Smooth muscle cell of the brain vasculature (primary cell): ENCODE measurements around the gene SESN1.
A peak's percentile ranks its signal among the peaks of the same experiment; 100 is the strongest.
"Not testable (repeated sequence)": the region's sequence is repeated elsewhere in the genome, so short reads cannot be mapped to it uniquely, and the experiment has no call there.

Experiments
- DNase-seq: peaks from one replicate; pipeline ENCODE4 v3.0.0-alpha.2; 2012; ENCODE audit warnings: low read depth, low spot score

The SESN1 gene

DNA sequence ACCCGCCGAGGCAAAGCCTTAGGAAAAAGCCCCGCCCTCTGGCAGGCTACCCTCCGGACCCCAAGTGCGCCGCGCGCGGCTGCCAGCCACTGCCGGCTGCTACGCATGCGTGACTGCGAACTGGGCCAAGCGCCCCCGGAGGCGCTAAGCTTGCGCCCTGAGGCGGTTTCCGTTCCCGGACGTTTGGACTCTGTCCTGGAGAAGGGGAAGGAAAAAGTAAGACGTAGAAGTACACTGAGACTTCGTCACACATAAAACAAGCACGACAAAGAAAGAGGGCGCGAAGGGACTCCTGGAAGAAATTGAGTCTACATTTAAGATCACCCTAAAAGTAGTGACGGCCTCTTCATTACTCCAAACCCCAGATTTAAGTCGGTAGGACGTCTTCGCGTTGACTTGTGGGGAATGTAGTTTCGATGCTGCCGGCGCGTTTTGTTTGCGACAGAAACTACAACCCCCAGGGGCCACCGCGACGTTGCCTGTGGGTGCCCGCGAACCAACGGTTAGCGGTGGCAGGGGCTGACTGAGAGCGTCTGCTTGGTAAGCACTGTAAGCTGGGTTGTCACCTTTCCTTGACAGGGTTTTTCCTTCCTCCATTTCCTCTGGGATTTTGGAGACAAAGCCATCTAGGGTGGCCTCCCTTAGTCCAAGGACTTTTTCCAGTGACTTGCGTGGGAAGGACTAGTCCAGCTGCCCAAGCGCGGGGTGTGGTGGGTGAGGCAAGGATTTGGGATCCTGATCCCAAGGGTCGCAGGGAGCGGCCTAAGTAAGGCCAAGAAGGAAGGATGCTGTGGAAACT lies 589 bp upstream of the SESN1 start, which contains the start of gene CEP57L1:
Gene CEP57L1, plus strand, starts transcription at position 472 of the 799 bp plus-strand sequence. CDS start 49,715 bp downstream, outside the sequence.
- peak; percentile 98 for DNase-seq

DNA sequence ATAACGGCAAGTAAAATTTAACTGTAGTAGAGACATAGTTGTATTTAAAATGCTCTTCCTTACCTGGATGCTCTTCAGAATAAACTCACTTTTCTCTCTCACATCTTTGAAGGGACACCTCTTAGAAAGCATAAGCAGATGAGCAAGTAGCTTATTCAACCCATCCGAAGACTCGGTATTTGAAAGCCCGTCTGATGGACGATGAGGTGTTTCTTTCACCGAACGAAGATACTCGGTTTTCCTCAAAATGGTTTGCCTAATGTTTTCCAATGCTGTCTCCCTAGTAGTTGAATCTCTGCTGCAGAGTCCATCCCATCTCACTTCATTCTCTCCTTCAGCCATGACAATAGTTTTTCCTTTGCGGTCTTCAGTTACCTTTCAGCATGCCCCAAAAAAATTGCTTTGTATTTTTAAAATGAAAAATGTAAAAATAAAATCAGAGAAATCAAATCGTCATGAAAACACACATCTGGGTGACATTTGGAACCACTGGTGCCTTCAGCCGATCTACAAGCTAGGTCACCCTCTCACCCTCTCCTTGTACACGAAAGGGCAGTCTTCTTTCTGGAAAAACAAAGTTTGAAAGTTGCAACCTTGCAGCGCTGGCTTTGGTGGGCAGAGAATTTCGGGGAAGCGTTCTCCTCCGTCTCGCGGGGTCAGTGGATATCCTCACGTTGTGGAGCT lies 772 bp downstream of the SESN1 start:
- DNase-seq, result no peak

DNA sequence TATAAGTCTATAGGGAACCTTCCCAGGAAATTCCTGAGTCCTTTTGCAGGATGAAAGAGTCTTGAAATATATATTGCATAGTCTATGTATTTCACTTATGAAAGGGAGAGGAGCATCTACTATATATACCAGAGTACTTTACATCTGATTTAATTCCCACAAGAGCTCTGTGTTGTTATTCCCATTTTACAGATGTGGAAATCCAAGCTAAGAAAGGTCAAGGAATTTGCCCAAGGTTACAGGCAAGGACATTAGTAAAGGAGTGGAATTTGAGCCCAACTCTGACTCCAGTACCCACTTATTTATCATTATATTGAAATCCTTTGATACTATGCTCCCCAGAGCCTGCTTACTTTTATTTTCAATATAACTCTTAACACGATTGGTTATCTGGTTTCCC lies 2.6 kb downstream of the SESN1 start:
- DNase-seq, result no peak

DNA sequence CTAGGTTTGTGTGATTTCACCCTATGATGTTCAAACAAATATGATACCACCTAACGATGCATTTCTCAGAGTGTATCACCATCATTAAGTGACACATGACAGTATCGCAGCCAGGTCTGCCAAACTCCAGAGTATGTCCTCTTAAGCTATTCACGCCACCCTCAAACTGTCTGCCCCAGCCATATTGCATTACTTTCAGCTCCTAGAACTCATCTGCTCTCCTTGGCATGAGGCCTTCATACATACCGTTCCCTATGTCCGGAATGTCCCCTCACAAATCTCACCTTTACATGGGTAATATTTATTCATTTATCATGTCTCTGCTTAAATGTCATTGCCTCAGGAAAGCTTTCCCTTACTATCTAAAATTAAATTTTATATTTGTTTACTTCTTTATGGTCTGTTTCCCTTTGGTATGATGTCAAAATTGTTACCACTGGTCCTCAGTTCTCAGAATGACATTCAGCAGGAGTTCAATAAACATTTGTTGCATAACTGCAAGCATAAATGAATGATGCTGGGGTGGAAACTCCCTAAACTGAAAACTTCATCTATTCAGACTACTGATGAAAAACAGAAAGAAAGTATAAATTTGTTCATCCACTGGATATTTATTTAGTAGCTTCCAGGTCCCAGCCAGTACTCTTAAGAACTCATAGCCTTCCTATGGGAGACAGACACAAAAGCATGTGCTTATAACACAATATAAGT lies 3.2 kb downstream of the SESN1 start:
- DNase-seq, result no peak

DNA sequence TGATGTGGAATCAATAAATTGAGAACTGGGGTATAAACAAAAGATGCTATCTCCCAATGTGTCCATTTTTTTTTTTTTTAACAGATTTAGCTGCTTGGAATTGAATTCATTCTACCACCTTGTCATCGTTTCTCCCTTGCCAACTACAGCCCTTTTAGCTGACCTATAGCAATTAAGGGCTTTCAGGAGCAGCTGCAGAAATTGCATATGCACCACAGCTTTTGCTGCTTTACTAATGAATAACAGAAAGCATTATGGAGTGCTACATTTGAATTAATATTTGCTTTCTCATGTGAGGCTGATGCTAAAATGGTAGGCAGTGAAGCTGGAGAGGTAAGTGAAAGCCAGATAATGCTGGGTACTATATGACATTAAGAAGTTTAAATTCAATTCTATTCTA lies 5.7 kb downstream of the SESN1 start:
- no peak for DNase-seq

DNA sequence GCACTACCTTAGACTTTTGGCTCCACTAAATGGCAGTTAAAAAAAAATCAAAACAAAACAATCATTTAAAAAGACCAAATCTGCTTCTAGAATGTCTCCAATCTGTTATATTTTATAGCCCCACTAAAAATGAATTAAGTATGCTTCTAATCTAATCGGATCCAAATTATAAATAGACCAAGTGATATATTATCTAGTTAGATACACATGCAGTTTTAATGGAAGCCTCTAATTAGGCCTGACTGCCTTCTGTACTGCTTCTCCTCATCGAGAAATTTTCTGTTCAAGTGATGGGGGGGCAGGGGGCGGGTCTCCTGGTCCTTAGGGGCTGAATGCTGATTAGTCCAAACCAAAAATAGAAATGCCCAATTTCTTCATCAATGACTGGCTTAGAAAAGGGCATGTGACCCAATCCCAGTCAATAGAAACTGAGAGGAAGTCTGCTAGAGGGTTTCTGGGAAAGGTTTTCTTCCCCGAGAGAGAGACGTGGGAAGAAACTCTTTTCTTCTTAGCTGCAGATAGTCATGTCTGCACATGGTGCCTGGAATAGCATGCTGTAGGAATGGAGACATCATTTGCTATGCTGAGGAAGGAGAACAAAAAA lies 6.9 kb downstream of the SESN1 start:
- DNase-seq, result no peak

DNA sequence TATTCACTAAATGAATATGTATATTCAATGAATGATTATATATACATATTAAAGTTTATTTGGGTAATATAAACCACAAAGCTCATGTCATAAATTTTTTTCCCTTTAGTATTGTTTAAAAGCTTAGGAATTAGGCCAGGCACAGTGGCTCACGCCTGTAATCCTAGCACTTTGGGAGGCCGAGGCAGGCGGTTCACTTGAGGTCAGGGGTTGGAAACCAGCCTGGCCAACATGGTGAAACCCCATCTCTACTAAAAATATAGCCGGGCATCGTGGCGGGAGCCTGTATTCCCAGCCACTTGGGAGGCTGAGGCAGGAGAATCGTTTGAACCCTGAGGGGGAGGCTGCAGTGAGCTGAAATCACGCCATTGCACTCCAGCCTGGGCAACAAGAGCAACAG lies 10.5 kb downstream of the SESN1 start:
- DNase-seq, result not testable (repeated sequence)

DNA sequence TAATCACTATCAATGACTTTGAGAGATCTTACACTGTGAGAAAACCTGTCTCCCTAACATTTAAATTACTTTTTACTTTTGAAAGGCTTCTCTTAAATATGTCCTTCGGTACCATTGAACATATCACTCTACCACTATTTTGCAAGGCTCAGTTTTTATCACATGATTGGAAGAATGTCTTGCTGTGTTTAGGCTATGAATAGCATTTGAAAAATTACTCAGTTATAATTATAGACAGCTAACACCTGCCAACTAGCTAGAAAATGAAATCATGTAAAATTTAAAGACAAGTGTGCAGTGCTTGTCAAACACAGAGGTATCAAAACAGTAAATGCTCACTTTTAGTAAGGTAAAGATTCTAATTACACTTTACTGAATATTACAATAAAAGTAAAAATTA lies 11.0 kb downstream of the SESN1 start:
- no peak for DNase-seq

DNA sequence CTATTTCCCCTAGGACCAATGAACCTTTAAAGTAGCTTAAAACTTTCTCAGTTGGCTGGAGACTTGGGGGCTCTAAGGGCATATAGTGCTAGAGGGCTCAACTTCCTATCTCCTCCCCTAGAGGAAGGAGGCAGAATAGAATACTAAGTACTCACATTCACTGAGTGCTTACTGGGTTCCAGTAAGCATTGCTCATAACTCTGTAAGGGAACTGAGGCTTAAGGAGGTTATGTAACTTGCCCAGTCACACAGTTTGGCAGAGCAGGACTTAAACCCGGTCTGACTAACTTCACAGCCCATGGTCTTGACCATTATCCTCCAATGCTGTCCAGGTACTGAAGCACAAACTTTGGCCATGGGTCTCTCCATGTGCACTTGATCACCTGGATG lies 12.5 kb downstream of the SESN1 start:
- no peak for DNase-seq

DNA sequence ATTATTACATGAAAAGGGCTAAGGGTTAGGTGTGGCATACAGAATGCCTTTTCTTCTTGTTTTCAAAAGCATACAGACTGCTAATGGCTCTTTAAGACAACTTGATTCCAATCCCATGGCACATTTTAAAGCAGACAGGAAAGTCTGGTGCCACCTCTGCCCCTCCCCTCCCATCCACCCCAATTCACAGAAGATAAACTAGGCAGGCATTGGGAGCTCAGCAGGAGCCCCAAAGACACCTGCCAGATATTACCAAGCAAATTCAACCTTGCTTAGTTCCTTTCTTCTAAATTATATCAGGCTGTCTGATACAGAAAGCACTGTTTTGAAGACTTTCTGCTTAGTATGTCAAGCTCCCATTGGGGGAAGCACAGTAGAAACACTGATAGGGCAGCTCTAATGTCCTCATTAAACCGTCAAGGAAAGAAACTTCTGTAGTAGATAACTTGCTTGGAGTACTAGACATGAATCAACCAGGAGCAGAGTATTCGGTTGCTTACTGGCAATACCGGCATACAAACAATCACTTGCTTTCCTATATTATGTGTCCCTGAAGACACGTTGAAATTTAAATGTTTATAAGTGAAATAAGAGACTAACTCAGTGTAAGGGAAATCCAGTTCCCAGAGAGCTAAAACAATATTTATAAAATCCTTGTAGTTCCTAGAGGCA lies 13.0 kb downstream of the SESN1 start:
- no peak for DNase-seq

DNA sequence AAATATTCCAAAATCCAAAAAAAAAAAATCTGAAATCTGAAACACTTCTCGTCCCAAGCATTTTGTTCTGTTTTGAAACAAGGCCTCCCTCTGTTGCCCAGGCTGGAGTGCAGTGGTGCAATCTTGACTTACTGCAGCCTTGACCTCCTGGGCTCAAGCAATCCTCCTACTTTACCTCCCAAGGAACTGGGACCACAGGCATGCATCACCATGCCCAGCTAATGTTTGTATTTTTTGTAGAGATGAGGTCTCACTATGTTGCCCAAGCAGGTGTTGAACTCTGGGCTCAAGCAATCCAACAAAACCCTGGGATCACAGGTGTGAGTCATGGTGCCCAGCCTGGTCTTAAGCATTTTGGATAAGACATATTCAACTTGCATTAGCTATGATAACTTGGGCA lies 13.6 kb downstream of the SESN1 start:
- no peak for DNase-seq

DNA sequence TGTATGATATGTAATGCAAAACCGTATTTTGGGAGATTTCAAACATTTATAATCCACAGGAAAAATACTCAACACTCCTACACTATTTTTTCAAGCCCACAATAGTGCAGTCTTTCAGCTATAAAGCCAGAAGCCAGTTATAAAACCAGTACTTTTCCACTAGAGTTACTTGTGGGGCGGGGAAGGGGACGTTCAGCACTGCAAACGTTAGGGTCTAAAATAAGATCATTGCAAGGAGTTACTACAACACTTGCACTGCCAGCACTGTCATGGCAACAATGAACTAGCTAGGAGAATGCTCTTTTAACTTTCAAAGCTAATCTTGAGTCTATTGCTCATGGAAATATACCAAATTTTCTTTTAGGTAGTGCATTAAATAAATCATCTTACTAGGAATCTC lies 14.7 kb downstream of the SESN1 start:
- DNase-seq, result no peak

DNA sequence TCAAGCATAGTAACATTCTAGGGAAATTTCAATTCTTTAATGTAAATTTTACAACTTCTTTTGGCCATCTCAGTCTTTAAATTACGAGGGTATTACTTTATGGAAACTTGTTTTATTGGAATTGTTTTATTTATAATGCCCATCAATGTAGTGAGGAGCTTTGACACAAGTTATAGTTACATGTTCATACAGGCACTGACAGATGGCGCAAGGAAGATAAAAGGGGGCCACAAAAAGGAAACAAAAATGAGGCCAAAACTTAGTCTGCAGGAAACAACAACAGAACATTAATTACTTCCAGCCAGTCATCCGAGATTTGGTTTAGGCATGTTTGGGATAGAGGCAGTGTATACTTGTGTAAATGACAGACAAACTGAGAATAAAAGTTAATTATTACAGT lies 18.3 kb downstream of the SESN1 start:
- no peak for DNase-seq

DNA sequence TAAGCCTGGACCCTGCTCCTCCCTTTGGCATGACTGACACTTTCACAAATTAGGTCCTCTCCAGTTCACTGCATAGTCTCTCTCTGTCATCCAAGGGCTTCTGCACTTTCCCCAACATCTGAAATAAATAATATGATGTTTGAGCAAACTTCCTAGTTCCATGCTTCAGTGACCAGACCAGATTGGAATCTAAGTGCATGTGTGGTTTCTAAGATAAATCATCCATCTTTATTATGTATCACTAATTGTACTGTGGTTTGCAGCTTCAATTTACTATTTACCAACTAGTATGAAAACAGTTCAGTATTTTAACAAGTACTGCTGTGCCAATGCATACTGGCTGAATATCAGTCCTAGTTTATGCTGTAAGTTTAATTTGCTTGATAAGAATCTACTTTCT lies 18.7 kb downstream of the SESN1 start:
- DNase-seq, result no peak

DNA sequence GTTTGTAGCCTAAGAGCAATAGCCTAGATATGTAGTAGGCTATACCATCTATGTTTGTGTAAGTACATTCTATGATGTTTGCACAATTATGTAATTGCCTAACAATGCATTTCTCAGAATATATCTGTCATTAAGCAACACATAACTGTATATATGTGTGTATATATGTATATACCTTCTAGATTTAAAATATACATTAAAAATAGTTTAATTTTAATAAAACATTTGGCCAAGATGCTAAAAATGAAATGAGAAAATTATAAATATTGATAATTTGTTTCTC lies 20.6 kb downstream of the SESN1 start:
- DNase-seq, result no peak

DNA sequence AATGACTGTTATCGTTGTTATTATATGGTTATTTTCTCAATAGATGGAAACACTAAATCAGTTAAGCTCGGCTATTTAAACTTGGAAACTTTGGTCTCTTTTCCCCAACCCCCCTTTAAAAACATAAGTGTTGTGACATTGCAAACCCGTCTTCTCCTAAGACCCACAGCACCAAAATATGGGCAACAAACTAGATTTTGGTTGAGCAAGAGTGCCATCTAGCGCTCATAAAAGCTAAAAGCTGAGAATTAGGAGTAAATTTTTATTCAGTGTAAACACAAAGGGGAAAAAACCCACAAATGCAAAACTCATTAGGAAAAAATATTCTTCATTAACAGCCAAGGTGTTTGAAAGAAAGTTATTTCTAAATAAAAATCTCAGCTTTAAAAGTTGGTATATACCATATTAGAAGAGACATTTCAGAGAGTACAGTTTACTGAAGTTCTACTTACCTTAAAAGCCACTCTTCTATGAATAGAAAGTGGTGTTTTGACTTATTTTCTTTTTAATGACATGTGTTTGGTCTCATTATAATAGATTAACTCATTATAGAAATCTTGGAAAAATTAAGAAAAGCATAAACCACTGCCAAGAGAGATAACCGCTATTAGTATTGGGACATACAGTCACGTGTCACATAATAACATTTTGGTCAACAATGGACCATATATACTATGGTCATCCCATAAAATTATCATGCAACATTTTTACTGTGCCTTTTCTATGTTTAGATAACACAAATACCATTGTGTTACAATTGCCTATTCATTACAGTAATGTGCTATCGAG lies 21.1 kb downstream of the SESN1 start:
- no peak for DNase-seq

DNA sequence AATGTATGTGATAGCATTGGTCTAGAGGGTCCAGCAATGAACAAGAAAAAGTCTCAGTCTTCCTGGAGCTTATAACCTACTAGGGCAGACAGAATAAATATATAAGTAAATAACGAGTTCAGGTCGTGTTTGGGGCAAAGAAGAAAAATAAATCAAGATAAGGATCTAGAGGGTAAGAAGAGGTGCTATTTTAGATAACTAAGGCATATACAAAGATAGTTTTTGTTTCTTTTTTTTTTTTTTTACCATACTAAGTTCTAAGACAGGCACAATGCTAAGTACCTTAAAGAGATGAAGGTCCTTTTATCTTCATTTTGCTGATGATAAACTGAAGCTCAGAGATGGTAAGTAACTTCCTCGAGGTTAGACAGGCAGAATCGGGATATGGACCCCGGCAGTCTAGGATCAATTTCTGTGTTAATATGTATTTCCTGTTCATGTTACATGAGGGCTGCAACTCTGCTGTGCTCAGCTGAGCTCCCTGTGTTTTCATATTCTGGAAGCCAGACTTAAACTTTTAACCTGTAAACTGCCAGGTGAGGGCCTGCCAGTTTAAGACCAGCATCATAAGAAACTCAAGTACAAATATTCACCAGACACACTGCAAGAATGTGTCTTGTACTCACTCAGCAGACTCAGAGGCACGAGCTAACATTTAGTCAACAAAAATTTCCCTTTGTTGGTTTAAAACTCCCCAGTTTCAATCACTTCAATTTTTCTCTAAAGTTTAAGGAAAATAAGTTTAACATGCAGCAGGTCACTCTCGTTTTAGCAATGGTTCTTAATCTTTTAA lies 23.3 kb downstream of the SESN1 start:
- no peak for DNase-seq

DNA sequence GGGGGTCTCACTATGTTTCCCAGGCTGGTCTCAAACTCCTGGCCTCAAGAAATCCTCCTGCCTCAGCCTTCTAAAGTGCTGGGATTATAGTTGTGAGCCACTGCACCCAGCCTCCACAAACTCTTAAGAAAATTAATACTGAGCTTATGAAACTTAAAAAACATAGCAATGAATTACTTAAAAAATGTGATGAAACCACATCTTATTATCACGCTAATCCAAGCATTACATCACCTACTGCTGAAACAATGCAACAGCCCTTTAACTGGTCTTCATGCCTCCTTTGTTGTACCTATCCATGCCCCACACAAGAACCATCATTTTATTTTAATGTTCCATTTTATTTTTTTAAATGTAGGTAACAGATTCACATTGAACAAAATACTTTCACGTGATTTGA lies 24.9 kb downstream of the SESN1 start:
- DNase-seq, result no peak

DNA sequence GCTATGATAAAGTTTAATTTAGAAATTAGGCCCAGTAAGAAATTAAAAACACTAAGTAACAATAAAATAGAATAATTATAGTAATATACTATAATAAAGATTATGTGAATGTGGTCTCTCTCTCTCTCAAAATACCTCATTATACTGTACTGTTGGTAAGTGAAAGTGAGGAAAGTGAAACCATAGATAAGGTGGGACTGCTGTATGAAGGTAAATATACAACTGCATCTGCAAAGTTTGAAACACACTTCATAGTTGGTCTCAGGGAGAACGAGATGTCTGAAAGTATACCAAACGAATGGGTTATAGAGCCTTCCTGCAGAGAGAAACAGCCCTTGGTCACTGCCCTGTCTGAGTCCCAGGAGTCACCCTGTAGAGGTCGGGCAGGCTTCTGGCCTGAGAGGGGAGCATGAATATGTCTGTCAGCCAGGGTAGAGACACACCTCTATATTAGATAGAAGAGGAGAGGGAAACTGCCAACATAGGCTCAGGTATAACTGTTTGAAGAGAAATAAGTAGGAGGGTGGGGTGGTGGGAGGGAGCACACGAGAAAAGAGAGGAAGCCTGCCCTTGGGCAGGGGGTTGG lies 31.8 kb downstream of the SESN1 start:
- DNase-seq, result no peak

DNA sequence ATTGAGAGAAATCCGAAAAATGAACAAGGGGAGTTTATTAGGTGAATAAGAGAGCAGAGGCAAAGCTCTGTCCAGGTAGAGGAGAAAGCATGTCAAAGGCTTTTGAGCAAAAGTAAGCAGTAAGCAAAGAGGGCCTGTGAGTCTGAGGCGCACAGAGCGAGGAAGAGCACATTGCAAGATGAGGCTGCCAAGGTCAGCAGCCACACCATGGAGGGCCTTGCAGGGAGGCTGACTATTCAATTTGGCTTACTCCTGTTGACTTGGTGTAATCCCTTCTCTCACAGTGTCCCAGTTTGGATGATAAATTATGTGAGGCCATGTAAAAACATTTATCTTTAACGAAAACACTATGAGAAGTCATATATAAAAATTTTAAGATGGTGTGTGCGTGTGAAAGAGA lies 32.4 kb downstream of the SESN1 start:
- no peak for DNase-seq
